ENCODE data around the gene TCP11. TPM values are rescaled to one million over a fixed set of nuclear protein-coding genes. Genes with fewer than 3 reads are reported as not detected.

Gene TCP11
- total RNA-seq, 1 experiment from 2014 or later = not detected

- Histone ChIP-seq H2BK12ac (ENCODE audit: insufficient read length, low read depth, low read length) (no peak overlapping the region), H2BK120ac (ENCODE audit: low read depth, low read length, poor library complexity, severe bottlenecking) (no peak overlapping the region), H3K4me2 (ENCODE audit: insufficient read depth, insufficient read length, low read length) (no peak overlapping the region), H3K14ac (ENCODE audit: insufficient read depth, low read length) (no peak overlapping the region), H3K27ac (ENCODE audit: insufficient read length, low read depth, low read length) (no peak overlapping the region), H3K18ac (ENCODE audit: insufficient read length, low read depth, low read length) (no peak overlapping the region), H2BK20ac (ENCODE audit: low read depth, low read length, poor library complexity, severe bottlenecking) (no peak overlapping the region), H3T11ph (ENCODE audit: low read length) (no peak overlapping the region), H2AK5ac (ENCODE audit: insufficient read length, low read length) (no peak overlapping the region), H3K9me3 (ENCODE audit: control insufficient read depth, low read depth, low read length) (no peaks in the 10 kb centered on the region), H2BK15ac (ENCODE audit: low read depth, low read length) (no peak overlapping the region), H3K79me2 (ENCODE audit: insufficient read depth, low read length) (no peaks in the 10 kb centered on the region), H2BK5ac (ENCODE audit: insufficient read length, low read length) (no peak overlapping the region), H3K23ac (ENCODE audit: insufficient read length, low read depth, low read length) (no peak overlapping the region), H3K27me3 (ENCODE audit: insufficient read depth, low read length) (no peaks in the 10 kb centered on the region), H4K8ac (replicated peaks; ENCODE audit: insufficient read length, low read depth, low read length) (no peak overlapping the region), H3K9ac (ENCODE audit: extremely low read depth, insufficient read length, low read length) (no peak overlapping the region), H4K5ac (ENCODE audit: insufficient read length, low read depth, low read length) (no peak overlapping the region), H3K4ac (ENCODE audit: low read depth, low read length) (no peak overlapping the region), H2AFZ (ENCODE audit: low read length) (no peak overlapping the region), H4K91ac (ENCODE audit: insufficient read length, low read depth, low read length) (no peak overlapping the region), H3K79me1 (ENCODE audit: insufficient read depth, low read depth, low read length, poor library complexity, severe bottlenecking) (no peaks in the 10 kb centered on the region), H3K23me2 (ENCODE audit: insufficient read length, low read depth, low read length, poor library complexity, severe bottlenecking) (no peaks in the 10 kb centered on the region), H4K20me1 (ENCODE audit: control insufficient read depth, insufficient read depth, insufficient read length) (no peaks in the 10 kb centered on the region), H3K4me1 (ENCODE audit: insufficient read depth, low read length) (no peaks in the 10 kb centered on the region), H3K56ac (ENCODE audit: insufficient read length, low read depth, low read length) (no peak overlapping the region)
- no peaks in the 10 kb centered on the region for H3K27me3 Mint-ChIP-seq (ENCODE audit: low read depth)
- no peak for TF ChIP-seq CTCF (conservative IDR thresholded peaks at IDR 0.05)
- H3K4me1 Mint-ChIP-seq = peaks cover 18 to 23% of the 10 kb centered on the region in 2 experiments
- peaks cover 7 to 43% (median 40%) of the 10 kb centered on the region in 3 experiments for H3K36me3 Mint-ChIP-seq (ENCODE audit: insufficient read depth in 1 of 3, low read depth in 3 of 3)
- WGBS (ENCODE audit: extremely low coverage, insufficient read length, low lambda C conversion rate) = no CpG with 5 or more reads among the region's 20 CpGs
- no peak overlapping the region for H3K27ac Mint-ChIP-seq
- H3K4me3 Mint-ChIP-seq = no peak overlapping the region
- no peak for DNase-seq
- no peaks in the 10 kb centered on the region; a peak in 1 of 5 replicates for H3K9me3 Mint-ChIP-seq
Measured at GRCh38 chr6:35078226-35078850, 62.8 kb downstream of the TCP11 start.
